ENCODE results near the gene LENG9. TPM values are rescaled to one million over a fixed set of nuclear protein-coding genes. Genes with fewer than 3 reads are reported as not detected.

The LENG9 gene
- total and polyA plus RNA-seq, 2 of the 13 experiments (the other 11 are each of a cell fraction or from before 2014, with no cell fraction given), result 0.75 to 2.9 TPM

DNA sequence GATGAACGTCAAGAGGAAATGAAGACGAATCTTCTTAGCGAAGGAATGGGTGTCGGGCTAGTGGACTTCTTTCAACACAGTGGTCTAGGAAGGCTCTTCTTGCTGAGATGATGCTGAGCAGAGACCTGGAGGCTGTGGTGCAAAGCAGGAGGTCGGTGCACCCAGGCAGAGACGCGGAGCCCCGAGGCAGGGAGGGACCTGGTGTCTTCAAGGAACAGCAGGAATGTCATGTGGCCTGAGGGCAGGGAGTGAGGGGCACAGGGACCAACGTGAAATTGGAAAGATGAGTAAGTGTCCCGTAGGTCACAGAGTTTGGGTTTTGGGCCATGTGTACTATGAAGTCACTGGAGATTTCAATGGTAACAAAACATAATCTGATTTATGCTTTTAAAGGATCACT is 20.9 kb upstream of the LENG9 start:
- ChIA-PET CTCF (ENCODE audit: low intra/inter-chr PET ratio, low total read pairs) (no interaction called here), POLR2A (no interaction called here)
- 27% methylated on average over 10 of the region's 10 CpGs for WGBS (ENCODE audit: low lambda C conversion rate)
- H3K9ac ChIP-seq (ENCODE audit: insufficient read depth, low read depth, low read length), result no peak overlapping the region
- FAIRE-seq (no peak), ATAC-seq (no peak), DNase-seq (ENCODE audit: low spot score) (no peak)
- no peak overlapping the region for H3K4me3 ChIP-seq (replicated peaks in 1 of 3; ENCODE audit: insufficient read depth in 1 of 3, low read depth in 2 of 3, low read length in 3 of 3)
- TF ChIP-seq SIX1 (CRISPR knock-in tag; IDR thresholded peaks at IDR 0.05; ENCODE audit: borderline replicate concordance) (no peak), EHMT2 (IDR thresholded peaks at IDR 0.05; ENCODE audit: borderline replicate concordance, low read depth, low read length) (no peak), CC2D1A (CRISPR knock-in tag; IDR thresholded peaks at IDR 0.05) (no peak), ZNF230 (CRISPR knock-in tag; IDR thresholded peaks at IDR 0.05) (no peak), ZNF512 (CRISPR knock-in tag; IDR thresholded peaks at IDR 0.05) (no peak), ZNF331 (CRISPR knock-in tag; IDR thresholded peaks at IDR 0.05) (no peak), BRCA1 (CRISPR knock-in tag; IDR thresholded peaks at IDR 0.05) (no peak), GABPB1 (CRISPR knock-in tag; IDR thresholded peaks at IDR 0.05) (no peak), HMGXB3 (CRISPR knock-in tag; IDR thresholded peaks at IDR 0.05; ENCODE audit: borderline replicate concordance) (no peak), ZNF775 (CRISPR knock-in tag; IDR thresholded peaks at IDR 0.05; ENCODE audit: borderline replicate concordance) (no peak)
- intact Hi-C loops (cut with micrococcal nuclease; ENCODE audit: unreplicated experiment), result no loop called here
- H3K27ac ChIP-seq (ENCODE audit: extremely low read length, insufficient read depth, low read length), result no peak overlapping the region
- H4K20me1 ChIP-seq (ENCODE audit: insufficient read depth, low read length), result no peaks in the 10 kb centered on the region
- no peak overlapping the region for H3K4me2 ChIP-seq (ENCODE audit: low read depth, low read length)
- in situ Hi-C loops (cut with HindIII; ENCODE audit: extremely low pct_ligation_motif_present, low pct_unique_long_range_greater_than_20kb), result no loop called here
- H3K9me3 ChIP-seq (ENCODE audit: low read length), result no peaks in the 10 kb centered on the region
- BruUV-seq (replicated peaks), result no TSS peak
- H3K79me2 ChIP-seq (ENCODE audit: insufficient read depth, low read length), result no peaks in the 10 kb centered on the region
- H2AFZ ChIP-seq (ENCODE audit: low read length), result no peak overlapping the region
- H3K4me1 ChIP-seq (ENCODE audit: insufficient read depth, low read length), result no peaks in the 10 kb centered on the region
- H3K36me3 ChIP-seq (replicated peaks in 1 of 2; ENCODE audit: control insufficient read depth in 1 of 2, insufficient read depth in 2 of 2, low read length in 2 of 2), result no peaks in the 10 kb centered on the region
- peaks cover under 1 to 3% of the 10 kb centered on the region in 2 experiments; a peak in 1 of 5 replicates for H3K27me3 ChIP-seq (ENCODE audit: control insufficient read depth in 1 of 2, insufficient read depth in 2 of 2, low read length in 2 of 2)

Data from HepG2 (cell line).